Body of pancreas (tissue), 4 donors: Measurements from ENCODE around the gene SGPL1.

Source experiments
- CTCF ChIP-seq, 7 experiments: fragments of 450-650 bp in 4 of 7; fragments of 200-600 bp in 3 of 7; sonication (generic) in 3 of 7; IDR thresholded peaks; one replicate each; pipeline ENCODE4 v1.5.1; 2016 to 2019; ENCODE audit warnings: antibody characterized with exemption in 7 of 7
- POLR2A ChIP-seq, 3 donors: fragments of 450-650 bp; IDR thresholded peaks; one replicate each; pipeline ENCODE4 v1.6.1; 2016; ENCODE audit warnings: antibody characterized with exemption in 3 of 3, mild to moderate bottlenecking in 2 of 3

GRCh38 chr10:70807556-70807955, 8.2 kb upstream of the SGPL1 start:
- no peak for TF ChIP-seq CTCF (IDR thresholded peaks at IDR 0.05)
- TF ChIP-seq POLR2A (IDR thresholded peaks at IDR 0.05) = no peak
